ENCODE data around the gene AP5Z1.

Gene AP5Z1

DNA sequence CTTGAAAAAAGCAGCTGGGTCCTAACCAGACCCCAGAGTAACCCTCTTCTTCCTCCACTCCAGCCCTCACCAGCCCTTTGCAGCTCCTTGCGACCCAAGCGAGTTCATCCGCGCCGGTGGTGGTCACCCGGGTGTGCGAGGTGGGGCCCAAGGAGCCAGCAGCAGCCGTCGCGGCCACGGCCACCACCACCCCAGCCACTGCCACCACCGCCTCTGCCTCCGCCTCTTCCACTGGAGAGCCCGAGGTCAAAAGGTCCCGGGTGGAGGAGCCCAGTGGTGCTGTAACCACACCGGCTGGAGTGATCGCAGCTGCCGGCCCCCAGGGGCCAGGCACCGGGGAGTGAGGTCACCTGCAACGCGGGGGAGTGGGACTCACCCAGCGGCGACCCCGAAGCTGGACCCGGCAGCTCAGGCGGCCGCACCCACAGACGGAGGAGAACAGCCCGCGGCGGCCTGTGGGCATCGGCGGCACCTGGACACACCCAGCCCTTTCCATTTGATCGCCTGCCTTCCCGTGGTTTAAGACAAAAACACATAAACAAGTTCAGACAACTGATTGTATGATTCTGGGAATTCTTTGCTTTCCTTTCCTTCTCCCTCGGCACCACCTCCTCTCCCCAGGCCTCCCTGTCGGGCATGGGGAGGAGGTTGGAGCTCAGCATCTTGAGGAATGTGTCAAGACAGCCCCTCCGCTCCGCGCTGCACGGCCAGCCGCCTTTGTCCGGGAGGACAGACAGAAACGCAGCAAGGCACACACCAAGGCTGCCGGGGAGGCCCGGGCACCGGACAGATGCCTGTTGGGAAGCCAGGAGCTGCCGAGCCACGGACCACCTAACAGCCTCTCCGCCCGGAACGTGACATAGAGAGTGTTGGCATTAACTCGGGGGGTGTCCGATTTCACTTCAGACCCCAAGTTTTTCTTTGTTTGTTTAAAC, 13.0 kb upstream of the AP5Z1 start:
- Histone ChIP-seq H3K27ac (replicated peaks) (no peak overlapping the region), H3K27me3 (ENCODE audit: insufficient read depth, poor library complexity, severe bottlenecking) (no peaks in the 10 kb centered on the region), H3K4me3 (replicated peaks; ENCODE audit: insufficient read depth, low read length) (no peak overlapping the region)
- TF ChIP-seq, protein P1, sequence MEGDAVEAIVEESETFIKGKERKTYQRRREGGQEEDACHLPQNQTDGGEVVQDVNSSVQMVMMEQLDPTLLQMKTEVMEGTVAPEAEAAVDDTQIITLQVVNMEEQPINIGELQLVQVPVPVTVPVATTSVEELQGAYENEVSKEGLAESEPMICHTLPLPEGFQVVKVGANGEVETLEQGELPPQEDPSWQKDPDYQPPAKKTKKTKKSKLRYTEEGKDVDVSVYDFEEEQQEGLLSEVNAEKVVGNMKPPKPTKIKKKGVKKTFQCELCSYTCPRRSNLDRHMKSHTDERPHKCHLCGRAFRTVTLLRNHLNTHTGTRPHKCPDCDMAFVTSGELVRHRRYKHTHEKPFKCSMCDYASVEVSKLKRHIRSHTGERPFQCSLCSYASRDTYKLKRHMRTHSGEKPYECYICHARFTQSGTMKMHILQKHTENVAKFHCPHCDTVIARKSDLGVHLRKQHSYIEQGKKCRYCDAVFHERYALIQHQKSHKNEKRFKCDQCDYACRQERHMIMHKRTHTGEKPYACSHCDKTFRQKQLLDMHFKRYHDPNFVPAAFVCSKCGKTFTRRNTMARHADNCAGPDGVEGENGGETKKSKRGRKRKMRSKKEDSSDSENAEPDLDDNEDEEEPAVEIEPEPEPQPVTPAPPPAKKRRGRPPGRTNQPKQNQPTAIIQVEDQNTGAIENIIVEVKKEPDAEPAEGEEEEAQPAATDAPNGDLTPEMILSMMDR (IDR thresholded peaks at IDR 0.05; ENCODE audit: insufficient read depth, low read length), result no peak
- TF ChIP-seq POLR2AphosphoS5 (IDR thresholded peaks at IDR 0.05; ENCODE audit: low read depth) (no peak), GABPA (IDR thresholded peaks at IDR 0.05; ENCODE audit: low read depth) (no peak), SPI1 (IDR thresholded peaks at IDR 0.05; ENCODE audit: borderline replicate concordance, low read depth) (no peak)
- TF ChIP-seq, protein P2, sequence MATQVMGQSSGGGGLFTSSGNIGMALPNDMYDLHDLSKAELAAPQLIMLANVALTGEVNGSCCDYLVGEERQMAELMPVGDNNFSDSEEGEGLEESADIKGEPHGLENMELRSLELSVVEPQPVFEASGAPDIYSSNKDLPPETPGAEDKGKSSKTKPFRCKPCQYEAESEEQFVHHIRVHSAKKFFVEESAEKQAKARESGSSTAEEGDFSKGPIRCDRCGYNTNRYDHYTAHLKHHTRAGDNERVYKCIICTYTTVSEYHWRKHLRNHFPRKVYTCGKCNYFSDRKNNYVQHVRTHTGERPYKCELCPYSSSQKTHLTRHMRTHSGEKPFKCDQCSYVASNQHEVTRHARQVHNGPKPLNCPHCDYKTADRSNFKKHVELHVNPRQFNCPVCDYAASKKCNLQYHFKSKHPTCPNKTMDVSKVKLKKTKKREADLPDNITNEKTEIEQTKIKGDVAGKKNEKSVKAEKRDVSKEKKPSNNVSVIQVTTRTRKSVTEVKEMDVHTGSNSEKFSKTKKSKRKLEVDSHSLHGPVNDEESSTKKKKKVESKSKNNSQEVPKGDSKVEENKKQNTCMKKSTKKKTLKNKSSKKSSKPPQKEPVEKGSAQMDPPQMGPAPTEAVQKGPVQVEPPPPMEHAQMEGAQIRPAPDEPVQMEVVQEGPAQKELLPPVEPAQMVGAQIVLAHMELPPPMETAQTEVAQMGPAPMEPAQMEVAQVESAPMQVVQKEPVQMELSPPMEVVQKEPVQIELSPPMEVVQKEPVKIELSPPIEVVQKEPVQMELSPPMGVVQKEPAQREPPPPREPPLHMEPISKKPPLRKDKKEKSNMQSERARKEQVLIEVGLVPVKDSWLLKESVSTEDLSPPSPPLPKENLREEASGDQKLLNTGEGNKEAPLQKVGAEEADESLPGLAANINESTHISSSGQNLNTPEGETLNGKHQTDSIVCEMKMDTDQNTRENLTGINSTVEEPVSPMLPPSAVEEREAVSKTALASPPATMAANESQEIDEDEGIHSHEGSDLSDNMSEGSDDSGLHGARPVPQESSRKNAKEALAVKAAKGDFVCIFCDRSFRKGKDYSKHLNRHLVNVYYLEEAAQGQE (IDR thresholded peaks at IDR 0.05; ENCODE audit: insufficient replicate concordance, low read depth), result no peak
- no peak for DNase-seq (ENCODE audit: low read depth in 1 of 2, low spot score in 1 of 2)

- Histone ChIP-seq H3K4me3 (replicated peaks; ENCODE audit: insufficient read depth, low read length) (no peak overlapping the region), H3K27me3 (ENCODE audit: insufficient read depth, poor library complexity, severe bottlenecking) (no peaks in the 10 kb centered on the region), H3K27ac (replicated peaks) (no peak overlapping the region)
- no peak for DNase-seq (ENCODE audit: low read depth in 1 of 2, low spot score in 1 of 2)
- no peak for TF ChIP-seq SPI1 (IDR thresholded peaks at IDR 0.05; ENCODE audit: borderline replicate concordance, low read depth)
- peak; percentile 38; the same call in 1 of the 2 replicates for TF ChIP-seq POLR2AphosphoS5 (IDR thresholded peaks at IDR 0.05; ENCODE audit: low read depth)
- TF ChIP-seq, protein P1 (IDR thresholded peaks at IDR 0.05; ENCODE audit: insufficient read depth, low read length), result no peak
- TF ChIP-seq GABPA (IDR thresholded peaks at IDR 0.05; ENCODE audit: low read depth), result no peak
- TF ChIP-seq, protein P2 (IDR thresholded peaks at IDR 0.05; ENCODE audit: insufficient replicate concordance, low read depth), result no peak
These were observed 12.2 kb upstream of the AP5Z1 start for GRCh38 chr7:4763091-4763793.

GRCh38 chr7:4763794-4764185, 11.6 kb upstream of the AP5Z1 start:
- Histone ChIP-seq H3K4me3 (replicated peaks; ENCODE audit: insufficient read depth, low read length) (no peak overlapping the region), H3K27me3 (ENCODE audit: insufficient read depth, poor library complexity, severe bottlenecking) (no peaks in the 10 kb centered on the region), H3K27ac (replicated peaks) (no peak overlapping the region)
- no peak for DNase-seq (ENCODE audit: low read depth in 1 of 2, low spot score in 1 of 2)
- 0 out of 2 replicates have a peak, but pooled peaks have one; percentile 6 for TF ChIP-seq POLR2AphosphoS5 (IDR thresholded peaks at IDR 0.05; ENCODE audit: low read depth)
- TF ChIP-seq SPI1 (IDR thresholded peaks at IDR 0.05; ENCODE audit: borderline replicate concordance, low read depth), result no peak
- TF ChIP-seq GABPA (IDR thresholded peaks at IDR 0.05; ENCODE audit: low read depth), result no peak
- TF ChIP-seq, protein P2 (IDR thresholded peaks at IDR 0.05; ENCODE audit: insufficient replicate concordance, low read depth), result no peak
- TF ChIP-seq, protein P1 (IDR thresholded peaks at IDR 0.05; ENCODE audit: insufficient read depth, low read length), result no peak
